ENCODE data around the gene COL28A1.

Gene COL28A1

GRCh38 chr7:7335909-7336308 is 199.8 kb downstream of the COL28A1 start:
- H3K4me3 ChIP-seq (replicated peaks; ENCODE audit: low read depth, low read length) = no peak overlapping the region
- TF ChIP-seq, protein P1, sequence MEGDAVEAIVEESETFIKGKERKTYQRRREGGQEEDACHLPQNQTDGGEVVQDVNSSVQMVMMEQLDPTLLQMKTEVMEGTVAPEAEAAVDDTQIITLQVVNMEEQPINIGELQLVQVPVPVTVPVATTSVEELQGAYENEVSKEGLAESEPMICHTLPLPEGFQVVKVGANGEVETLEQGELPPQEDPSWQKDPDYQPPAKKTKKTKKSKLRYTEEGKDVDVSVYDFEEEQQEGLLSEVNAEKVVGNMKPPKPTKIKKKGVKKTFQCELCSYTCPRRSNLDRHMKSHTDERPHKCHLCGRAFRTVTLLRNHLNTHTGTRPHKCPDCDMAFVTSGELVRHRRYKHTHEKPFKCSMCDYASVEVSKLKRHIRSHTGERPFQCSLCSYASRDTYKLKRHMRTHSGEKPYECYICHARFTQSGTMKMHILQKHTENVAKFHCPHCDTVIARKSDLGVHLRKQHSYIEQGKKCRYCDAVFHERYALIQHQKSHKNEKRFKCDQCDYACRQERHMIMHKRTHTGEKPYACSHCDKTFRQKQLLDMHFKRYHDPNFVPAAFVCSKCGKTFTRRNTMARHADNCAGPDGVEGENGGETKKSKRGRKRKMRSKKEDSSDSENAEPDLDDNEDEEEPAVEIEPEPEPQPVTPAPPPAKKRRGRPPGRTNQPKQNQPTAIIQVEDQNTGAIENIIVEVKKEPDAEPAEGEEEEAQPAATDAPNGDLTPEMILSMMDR (IDR thresholded peaks at IDR 0.05; ENCODE audit: low read depth, low read length, missing control alignments) = no peak
- DNase-seq (ENCODE audit: extremely low read depth, low read depth) = no peak

DNA sequence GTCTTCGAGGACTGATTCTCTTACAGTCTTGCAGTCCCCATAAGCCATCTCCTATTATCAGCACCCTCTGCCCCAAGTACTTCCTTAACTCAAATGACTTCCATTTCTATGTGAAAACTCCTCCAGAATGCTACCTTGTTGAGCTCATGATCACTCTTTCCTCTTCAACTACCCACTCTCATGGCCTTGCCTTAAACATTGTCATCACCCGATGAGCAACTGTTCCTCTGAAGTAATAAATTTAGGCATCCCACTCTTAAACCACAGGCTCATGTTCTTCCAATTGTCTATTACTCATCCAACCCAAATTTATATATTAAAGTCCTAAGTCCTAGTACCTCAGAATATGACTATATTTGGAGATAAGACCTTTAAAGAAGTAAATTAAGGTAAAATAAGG is 200.5 kb downstream of the COL28A1 start:
- DNase-seq (ENCODE audit: extremely low read depth, low read depth) = no peak
- TF ChIP-seq, protein P1 (IDR thresholded peaks at IDR 0.05; ENCODE audit: low read depth, low read length, missing control alignments) = no peak
- no peak overlapping the region for H3K4me3 ChIP-seq (replicated peaks; ENCODE audit: low read depth, low read length)

- TF ChIP-seq, protein P1 (IDR thresholded peaks at IDR 0.05; ENCODE audit: low read depth, low read length, missing control alignments) = no peak
- no peak for DNase-seq (ENCODE audit: extremely low read depth, low read depth)
- no peak overlapping the region for H3K4me3 ChIP-seq (replicated peaks; ENCODE audit: low read depth, low read length)
These were observed 202.1 kb downstream of the COL28A1 start for GRCh38 chr7:7333610-7334009.

DNA sequence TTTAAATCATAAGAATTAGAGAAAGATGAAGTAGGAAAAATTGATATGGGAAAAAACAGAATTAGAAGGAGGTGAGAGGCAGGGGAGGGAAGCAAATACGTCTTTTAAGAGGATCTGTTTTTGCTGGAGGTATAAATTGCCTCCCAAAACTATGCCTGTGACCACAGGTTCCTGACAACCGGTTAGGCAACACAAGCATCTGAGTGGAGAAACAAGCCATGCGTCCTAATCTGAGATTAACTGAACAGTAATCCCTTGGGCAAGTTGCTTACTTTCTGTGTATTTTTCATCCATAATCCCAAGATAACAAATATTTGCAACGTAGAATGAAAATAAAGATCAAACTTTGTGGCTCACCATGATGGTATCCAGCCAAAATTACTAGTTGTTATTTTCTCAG is 204.2 kb downstream of the COL28A1 start:
- TF ChIP-seq, protein P1 (IDR thresholded peaks at IDR 0.05; ENCODE audit: low read depth, low read length, missing control alignments) = no peak
- no peak overlapping the region for H3K4me3 ChIP-seq (replicated peaks; ENCODE audit: low read depth, low read length)
- DNase-seq (ENCODE audit: extremely low read depth, low read depth) = no peak

GRCh38 chr7:7330997-7331396 is 204.7 kb downstream of the COL28A1 start:
- no peak for DNase-seq (ENCODE audit: extremely low read depth, low read depth)
- TF ChIP-seq, protein P1 (IDR thresholded peaks at IDR 0.05; ENCODE audit: low read depth, low read length, missing control alignments) = no peak
- no peak overlapping the region for H3K4me3 ChIP-seq (replicated peaks; ENCODE audit: low read depth, low read length)

DNA sequence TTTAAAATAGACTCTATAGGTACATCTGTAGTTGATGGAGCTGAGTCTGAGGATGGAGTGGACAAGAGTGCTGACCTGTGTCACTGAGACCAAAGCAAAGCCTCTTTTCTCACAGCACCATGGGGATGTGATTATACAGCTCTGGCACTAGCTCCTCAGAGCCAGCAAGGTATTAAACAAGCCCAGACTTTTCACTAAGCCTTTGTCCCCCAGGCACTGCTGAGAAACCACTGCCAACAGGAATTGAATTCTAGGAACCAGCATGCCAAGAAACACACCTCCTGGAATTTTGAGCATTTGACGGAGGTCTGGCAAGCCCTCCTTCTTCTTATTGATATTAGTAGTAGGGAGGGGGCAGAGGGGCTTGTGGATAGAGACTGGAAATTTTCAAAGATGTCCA is 206.3 kb downstream of the COL28A1 start:
- no peak for DNase-seq (ENCODE audit: extremely low read depth, low read depth)
- H3K4me3 ChIP-seq (replicated peaks; ENCODE audit: low read depth, low read length) = no peak overlapping the region
- TF ChIP-seq, protein P1 (IDR thresholded peaks at IDR 0.05; ENCODE audit: low read depth, low read length, missing control alignments) = no peak

GRCh38 chr7:7327423-7327822 is 208.2 kb downstream of the COL28A1 start:
- TF ChIP-seq, protein P1 (IDR thresholded peaks at IDR 0.05; ENCODE audit: low read depth, low read length, missing control alignments) = no peak
- no peak overlapping the region for H3K4me3 ChIP-seq (replicated peaks; ENCODE audit: low read depth, low read length)
- no peak for DNase-seq (ENCODE audit: extremely low read depth, low read depth)
